Chondrocyte (in vitro differentiated cells): ENCODE measurements around the gene SGMS1. TPM values are rescaled to one million over a fixed set of nuclear protein-coding genes. Genes with fewer than 3 reads are reported as not detected.

Experiments
- DNase-seq: peaks from one replicate; pipeline ENCODE4 v3.0.0; 2021; ENCODE audit warnings: mixed read lengths, low spot score
- H3K27ac Mint-ChIP-seq: one replicate; pipeline ENCODE4 v1.8.0; 2021; ENCODE audit warnings: mild to moderate bottlenecking, moderate library complexity, mixed read lengths; ENCODE audit not compliant: unreplicated experiment
- H3K27me3 Mint-ChIP-seq: 2 replicates; pipeline ENCODE4 v1.8.0; 2021; ENCODE audit warnings: low read depth, mixed read lengths
- H3K36me3 Mint-ChIP-seq: 2 replicates; pipeline ENCODE4 v1.8.0; 2021; ENCODE audit warnings: low read depth, mixed read lengths
- H3K4me1 Mint-ChIP-seq: 2 replicates; pipeline ENCODE4 v1.8.0; 2021; ENCODE audit warnings: low read depth, mild to moderate bottlenecking, mixed read lengths
- H3K4me3 Mint-ChIP-seq: one replicate; pipeline ENCODE4 v1.8.0; 2021; ENCODE audit warnings: mild to moderate bottlenecking, moderate library complexity, mixed read lengths; ENCODE audit not compliant: unreplicated experiment
- H3K9me3 Mint-ChIP-seq: 2 replicates; pipeline ENCODE4 v1.8.0; 2021; ENCODE audit warnings: low read depth, mixed read lengths
- total RNA-seq: library from RNA; stranded (reverse); gene quantifications from 3 replicates; pipeline ENCODE4 v1.2.1, GENCODE V29; 2021
- TF ChIP-seq, protein P1 (sequence below): fragments of 200-600 bp; sonication (generic); IDR thresholded peaks from 2 replicates; pipeline ENCODE4 v1.5.0; 2021; ENCODE audit warnings: antibody characterized with exemption, mild to moderate bottlenecking, moderate library complexity

SGMS1 gene
- total RNA-seq, 1 donor from 2014 or later = 27.1 TPM

DNA sequence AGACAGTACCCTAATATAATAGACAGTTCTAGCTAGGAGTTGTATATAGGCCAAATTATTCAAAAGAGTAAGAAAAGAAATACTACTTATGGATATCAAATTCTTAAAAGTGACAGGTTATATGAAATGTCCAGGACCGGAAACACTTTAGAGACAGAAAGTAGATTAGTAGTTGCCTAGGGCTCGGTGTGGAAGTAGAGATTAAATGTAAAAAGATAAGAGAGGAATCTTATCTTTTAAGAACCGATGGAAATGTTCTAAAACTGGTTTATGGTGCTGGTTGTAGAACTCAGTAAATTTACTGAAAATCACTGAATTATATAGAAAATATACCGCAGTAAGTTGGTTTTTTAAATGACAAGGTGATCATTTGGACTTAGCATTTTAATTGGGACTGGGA is 224.9 kb downstream of the SGMS1 start:
- Mint-ChIP-seq H3K9me3 (peaks cover 2% of the 10 kb centered on the region), H3K27ac (no peak overlapping the region), H3K27me3 (no peaks in the 10 kb centered on the region), H3K36me3 (no peaks in the 10 kb centered on the region), H3K4me3 (no peak overlapping the region), H3K4me1 (peaks cover 37% of the 10 kb centered on the region)
- DNase-seq = no peak
- TF ChIP-seq, protein P1, sequence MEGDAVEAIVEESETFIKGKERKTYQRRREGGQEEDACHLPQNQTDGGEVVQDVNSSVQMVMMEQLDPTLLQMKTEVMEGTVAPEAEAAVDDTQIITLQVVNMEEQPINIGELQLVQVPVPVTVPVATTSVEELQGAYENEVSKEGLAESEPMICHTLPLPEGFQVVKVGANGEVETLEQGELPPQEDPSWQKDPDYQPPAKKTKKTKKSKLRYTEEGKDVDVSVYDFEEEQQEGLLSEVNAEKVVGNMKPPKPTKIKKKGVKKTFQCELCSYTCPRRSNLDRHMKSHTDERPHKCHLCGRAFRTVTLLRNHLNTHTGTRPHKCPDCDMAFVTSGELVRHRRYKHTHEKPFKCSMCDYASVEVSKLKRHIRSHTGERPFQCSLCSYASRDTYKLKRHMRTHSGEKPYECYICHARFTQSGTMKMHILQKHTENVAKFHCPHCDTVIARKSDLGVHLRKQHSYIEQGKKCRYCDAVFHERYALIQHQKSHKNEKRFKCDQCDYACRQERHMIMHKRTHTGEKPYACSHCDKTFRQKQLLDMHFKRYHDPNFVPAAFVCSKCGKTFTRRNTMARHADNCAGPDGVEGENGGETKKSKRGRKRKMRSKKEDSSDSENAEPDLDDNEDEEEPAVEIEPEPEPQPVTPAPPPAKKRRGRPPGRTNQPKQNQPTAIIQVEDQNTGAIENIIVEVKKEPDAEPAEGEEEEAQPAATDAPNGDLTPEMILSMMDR = no peak

DNA sequence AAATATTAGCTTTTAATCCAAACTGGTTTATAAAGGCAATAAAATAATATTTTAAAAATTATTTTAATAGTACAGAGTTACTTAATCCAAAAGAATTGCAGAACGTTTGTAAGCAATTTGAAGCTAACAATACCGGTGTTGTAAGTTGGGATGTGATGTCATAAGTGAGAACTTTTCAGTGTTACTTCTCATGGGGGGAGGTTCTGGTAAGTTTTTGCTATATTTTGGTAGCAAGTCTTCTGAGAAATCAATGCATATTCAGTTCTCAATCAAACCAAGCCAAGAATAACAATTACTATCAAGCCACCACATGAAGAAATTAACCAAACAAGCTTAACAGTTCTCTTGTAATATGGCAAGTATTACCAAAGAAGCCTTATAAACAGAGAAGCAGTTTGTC is 225.4 kb downstream of the SGMS1 start:
- TF ChIP-seq, protein P1 = no peak
- DNase-seq = no peak
- no peak overlapping the region for H3K27ac Mint-ChIP-seq
- peaks cover 2% of the 10 kb centered on the region for H3K9me3 Mint-ChIP-seq
- no peaks in the 10 kb centered on the region for H3K36me3 Mint-ChIP-seq
- H3K27me3 Mint-ChIP-seq = no peaks in the 10 kb centered on the region
- no peak overlapping the region for H3K4me3 Mint-ChIP-seq
- H3K4me1 Mint-ChIP-seq = peaks cover 34% of the 10 kb centered on the region

DNA sequence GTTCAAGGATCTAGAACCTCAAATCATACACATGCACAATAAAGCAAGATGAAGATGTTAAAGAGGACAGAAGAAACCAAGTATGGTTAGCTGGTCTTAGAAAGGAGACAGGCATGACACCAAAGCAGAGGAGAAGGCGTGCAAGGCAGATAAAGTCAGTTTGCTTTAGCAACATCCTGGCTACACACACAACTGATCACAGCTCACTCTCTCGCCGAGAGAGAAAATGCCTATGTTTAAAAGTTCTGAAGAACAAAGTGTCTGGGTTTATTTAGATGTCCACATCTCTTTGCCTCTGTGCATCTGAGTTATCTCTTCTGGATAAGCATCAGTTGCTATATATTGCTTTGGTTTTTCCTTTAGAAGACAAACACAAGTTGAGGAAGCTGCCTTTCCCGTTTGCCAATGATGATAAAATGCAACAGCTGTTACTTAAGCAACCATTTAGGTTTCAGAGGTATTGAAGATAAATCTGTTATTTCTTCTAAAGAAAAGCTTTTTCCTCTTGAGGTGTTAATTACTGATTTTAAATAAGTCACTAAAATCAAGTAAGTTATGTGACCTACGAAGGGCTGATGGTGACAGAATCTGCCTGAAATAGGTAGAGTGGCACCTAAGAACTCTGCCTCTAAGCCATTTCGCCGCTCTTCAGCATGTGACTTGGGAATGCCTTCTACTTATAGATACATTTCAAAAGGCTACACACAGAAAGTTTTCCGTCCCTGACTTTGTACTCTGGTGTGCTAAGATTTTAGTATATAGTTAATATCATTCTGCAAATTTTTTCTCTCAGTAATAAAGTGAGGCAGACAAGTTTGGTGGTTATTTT is 226.2 kb downstream of the SGMS1 start:
- no peak overlapping the region for H3K27ac Mint-ChIP-seq
- H3K4me3 Mint-ChIP-seq = no peak overlapping the region
- TF ChIP-seq, protein P1 = no peak
- H3K36me3 Mint-ChIP-seq = no peaks in the 10 kb centered on the region
- peaks cover 31% of the 10 kb centered on the region for H3K4me1 Mint-ChIP-seq
- peaks cover 2% of the 10 kb centered on the region for H3K9me3 Mint-ChIP-seq
- H3K27me3 Mint-ChIP-seq = no peaks in the 10 kb centered on the region
- no peak for DNase-seq

DNA sequence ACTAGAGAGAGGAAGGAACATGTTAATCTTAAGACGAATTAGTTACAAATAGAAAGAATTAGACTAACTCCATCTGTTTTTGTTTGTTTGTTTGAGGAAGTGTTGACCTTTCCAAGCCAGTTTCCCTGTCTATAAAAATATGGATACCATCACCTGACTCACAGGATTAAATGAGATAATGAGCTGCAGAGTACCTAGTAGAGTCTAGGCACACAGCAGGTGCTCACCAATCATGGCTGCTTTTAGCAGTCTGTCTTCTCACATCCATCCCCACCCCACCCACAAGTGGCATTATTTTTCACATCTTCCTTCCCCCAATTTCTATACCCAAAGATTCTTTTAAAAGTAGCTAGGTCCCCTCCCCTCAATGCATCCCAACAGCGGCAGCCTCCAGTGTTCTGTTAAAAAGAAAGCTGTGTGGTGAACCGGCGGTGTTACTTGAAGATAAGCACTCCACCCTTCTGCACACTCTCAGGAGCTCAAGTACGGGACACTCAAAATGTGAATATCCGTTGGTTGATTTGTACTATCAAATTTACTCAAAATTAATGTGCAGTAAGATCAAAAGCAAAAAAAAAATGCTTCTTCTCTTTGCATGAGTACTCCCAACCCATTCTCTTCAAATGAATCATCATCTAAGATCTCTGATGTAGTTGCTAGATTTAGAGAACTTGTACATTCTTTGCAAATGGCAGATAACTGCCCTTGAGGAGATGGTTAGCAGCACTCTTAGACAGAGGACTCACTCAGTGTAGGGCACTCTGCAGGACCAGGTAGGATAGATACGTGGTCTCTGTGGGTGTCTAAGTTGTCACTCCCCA is 227.1 kb downstream of the SGMS1 start:
- TF ChIP-seq, protein P1 = no peak
- H3K4me3 Mint-ChIP-seq = no peak overlapping the region
- no peaks in the 10 kb centered on the region for H3K36me3 Mint-ChIP-seq
- H3K27me3 Mint-ChIP-seq = no peaks in the 10 kb centered on the region
- peaks cover 31% of the 10 kb centered on the region for H3K4me1 Mint-ChIP-seq
- DNase-seq = no peak
- H3K9me3 Mint-ChIP-seq = peaks cover 2% of the 10 kb centered on the region
- no peak overlapping the region for H3K27ac Mint-ChIP-seq

DNA sequence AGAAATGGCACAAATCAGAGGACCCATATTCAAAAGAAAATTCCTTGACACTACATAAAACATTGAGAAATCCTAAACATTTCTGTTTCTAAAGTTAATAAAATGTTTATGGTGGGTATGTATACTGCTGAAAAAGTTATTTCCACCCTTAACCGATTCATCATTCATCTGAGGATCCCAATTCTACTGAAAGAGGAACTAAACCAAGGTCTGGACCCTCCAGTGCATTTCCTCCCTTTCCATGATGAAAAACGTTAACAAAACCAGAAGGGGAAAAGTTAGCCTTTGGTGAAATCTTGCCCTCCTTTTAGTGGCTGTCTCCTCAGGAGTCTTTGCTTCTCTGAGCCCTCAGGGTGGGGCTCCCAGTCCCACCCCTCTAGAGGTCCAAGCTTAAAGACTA is 227.9 kb downstream of the SGMS1 start:
- Mint-ChIP-seq H3K4me1 (peaks cover 31% of the 10 kb centered on the region), H3K36me3 (no peaks in the 10 kb centered on the region), H3K4me3 (no peak overlapping the region), H3K27me3 (no peaks in the 10 kb centered on the region), H3K9me3 (peaks cover 2% of the 10 kb centered on the region), H3K27ac (no peak overlapping the region)
- no peak for DNase-seq
- TF ChIP-seq, protein P1 = no peak
